ENCODE data around the gene TMSB15C.
"Not testable (repeated sequence)": the region's sequence is repeated elsewhere in the genome, so short reads cannot be mapped to it uniquely, and the experiment has no call there.

TMSB15C gene

DNA sequence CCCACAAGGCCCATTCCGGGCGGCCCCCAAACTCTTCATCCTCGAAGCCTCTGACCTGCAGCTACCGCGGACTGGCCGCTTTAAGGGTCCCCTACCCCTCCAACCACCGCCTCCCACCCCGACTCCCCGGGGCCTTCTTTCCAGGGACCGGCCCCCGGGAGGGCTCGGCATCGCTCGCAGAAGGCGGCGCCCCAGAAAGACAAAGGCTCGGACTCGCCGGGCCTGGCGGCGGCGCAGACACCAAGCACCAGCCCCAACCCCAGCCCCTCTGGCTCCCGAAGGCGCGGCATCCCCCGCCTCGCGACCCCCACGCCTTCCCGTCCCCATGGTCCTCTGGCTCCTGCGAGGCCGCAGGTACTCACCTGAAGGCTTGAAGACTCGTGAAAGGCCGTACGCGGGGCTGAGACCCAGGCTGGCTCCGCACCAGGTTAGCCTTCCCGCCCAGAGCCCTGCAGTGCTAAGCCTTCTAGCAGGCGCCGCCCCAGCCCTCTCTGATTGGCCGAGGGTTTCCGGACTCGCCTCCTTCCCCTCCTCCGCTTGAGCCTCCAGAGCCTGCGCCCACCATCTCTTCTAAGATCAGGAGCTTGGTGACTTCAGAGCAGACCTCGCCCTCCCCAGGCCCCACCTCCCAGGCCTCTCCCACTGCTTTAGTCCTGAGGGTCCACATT is at the start of gene TMSB15C:
Gene TMSB15C, minus strand, starts transcription at position 459 of the 668 bp plus-strand sequence.
- not testable (repeated sequence) for H3K79me2 ChIP-seq (ENCODE audit: insufficient read depth, low read length); H3K9me3 ChIP-seq (ENCODE audit: insufficient read depth, low read depth, low read length); H3K4me3 ChIP-seq (ENCODE audit: low read length, poor library complexity, severe bottlenecking); H3K4me2 ChIP-seq (ENCODE audit: low read depth, low read length, poor library complexity, severe bottlenecking); H3K36me3 ChIP-seq (ENCODE audit: insufficient read depth, low read length); H4K20me1 ChIP-seq (ENCODE audit: insufficient read depth, low read length, poor library complexity, severe bottlenecking); H3K4me1 ChIP-seq (ENCODE audit: insufficient read depth, low read length, poor library complexity, severe bottlenecking); H3K27me3 ChIP-seq (ENCODE audit: insufficient read depth, low read length, poor library complexity, severe bottlenecking); H3K9me2 ChIP-seq (replicated peaks; ENCODE audit: low read depth, low read length); H3K9ac ChIP-seq (ENCODE audit: low read depth, low read length, poor library complexity, severe bottlenecking); H3F3A ChIP-seq (ENCODE audit: low read depth); H2AFZ ChIP-seq (ENCODE audit: low read length)

DNA sequence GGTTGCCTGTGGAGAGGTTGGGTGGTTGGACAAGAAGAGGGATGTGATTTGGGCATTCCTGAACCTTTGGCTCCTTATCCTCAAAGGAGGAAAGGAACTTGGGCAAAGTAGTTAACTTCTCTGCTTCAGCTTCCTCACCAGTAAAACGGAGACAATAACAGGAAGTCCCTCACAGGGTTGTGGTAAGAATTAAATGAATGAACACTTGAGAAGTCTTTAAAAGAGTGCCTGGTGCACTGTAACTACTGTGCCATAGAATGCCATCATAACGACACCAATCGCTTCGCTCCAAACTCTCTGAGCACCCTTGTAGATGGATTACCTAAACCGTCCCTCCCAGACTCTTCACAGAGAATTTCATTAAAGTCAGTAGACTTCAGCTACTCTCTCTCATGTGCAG is 46.8 kb upstream of the TMSB15C start:
- H3K4me3 ChIP-seq (ENCODE audit: low read length, poor library complexity, severe bottlenecking): no peak overlapping the region
- no peak overlapping the region for H3K9ac ChIP-seq (ENCODE audit: low read depth, low read length, poor library complexity, severe bottlenecking)
- no peaks in the 10 kb centered on the region for H3K9me3 ChIP-seq (ENCODE audit: insufficient read depth, low read depth, low read length)
- H3F3A ChIP-seq (ENCODE audit: low read depth): no peaks in the 10 kb centered on the region
- H3K27me3 ChIP-seq (ENCODE audit: insufficient read depth, low read length, poor library complexity, severe bottlenecking): no peaks in the 10 kb centered on the region
- H3K4me1 ChIP-seq (ENCODE audit: insufficient read depth, low read length, poor library complexity, severe bottlenecking): peaks cover 10% of the 10 kb centered on the region
- TF ChIP-seq, protein P1, sequence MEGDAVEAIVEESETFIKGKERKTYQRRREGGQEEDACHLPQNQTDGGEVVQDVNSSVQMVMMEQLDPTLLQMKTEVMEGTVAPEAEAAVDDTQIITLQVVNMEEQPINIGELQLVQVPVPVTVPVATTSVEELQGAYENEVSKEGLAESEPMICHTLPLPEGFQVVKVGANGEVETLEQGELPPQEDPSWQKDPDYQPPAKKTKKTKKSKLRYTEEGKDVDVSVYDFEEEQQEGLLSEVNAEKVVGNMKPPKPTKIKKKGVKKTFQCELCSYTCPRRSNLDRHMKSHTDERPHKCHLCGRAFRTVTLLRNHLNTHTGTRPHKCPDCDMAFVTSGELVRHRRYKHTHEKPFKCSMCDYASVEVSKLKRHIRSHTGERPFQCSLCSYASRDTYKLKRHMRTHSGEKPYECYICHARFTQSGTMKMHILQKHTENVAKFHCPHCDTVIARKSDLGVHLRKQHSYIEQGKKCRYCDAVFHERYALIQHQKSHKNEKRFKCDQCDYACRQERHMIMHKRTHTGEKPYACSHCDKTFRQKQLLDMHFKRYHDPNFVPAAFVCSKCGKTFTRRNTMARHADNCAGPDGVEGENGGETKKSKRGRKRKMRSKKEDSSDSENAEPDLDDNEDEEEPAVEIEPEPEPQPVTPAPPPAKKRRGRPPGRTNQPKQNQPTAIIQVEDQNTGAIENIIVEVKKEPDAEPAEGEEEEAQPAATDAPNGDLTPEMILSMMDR (conservative IDR thresholded peaks at IDR 0.05; ENCODE audit: low read length): no peak
- H3K4me2 ChIP-seq (ENCODE audit: low read depth, low read length, poor library complexity, severe bottlenecking): peak overlapping the region; percentile 57
- no peaks in the 10 kb centered on the region for H3K79me2 ChIP-seq (ENCODE audit: insufficient read depth, low read length)
- H4K20me1 ChIP-seq (ENCODE audit: insufficient read depth, low read length, poor library complexity, severe bottlenecking): no peaks in the 10 kb centered on the region
- no peaks in the 10 kb centered on the region for H3K36me3 ChIP-seq (ENCODE audit: insufficient read depth, low read length)
- H3K9me2 ChIP-seq (replicated peaks; ENCODE audit: low read depth, low read length): no peaks in the 10 kb centered on the region
- H2AFZ ChIP-seq (ENCODE audit: low read length): no peak overlapping the region

DNA sequence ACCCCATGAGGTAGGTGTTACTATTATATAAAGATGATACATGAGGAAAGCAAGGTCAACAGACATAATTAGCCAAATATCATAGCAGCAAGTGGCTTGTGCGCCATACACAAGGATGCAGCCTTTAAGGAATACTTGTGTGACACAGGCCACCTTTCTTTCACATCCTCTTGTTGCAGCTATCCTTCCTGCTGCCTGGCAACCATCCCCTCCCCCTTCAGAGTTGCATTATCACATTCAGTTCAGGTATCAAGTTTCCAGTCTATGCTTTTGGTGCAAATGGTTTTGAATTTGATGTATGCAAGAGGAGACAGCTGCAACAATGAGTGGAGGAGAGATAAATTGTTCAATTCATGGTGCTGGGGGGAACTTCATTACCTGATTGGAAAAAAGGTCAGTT is 42.7 kb upstream of the TMSB15C start:
- no peaks in the 10 kb centered on the region for H3K27me3 ChIP-seq (ENCODE audit: insufficient read depth, low read length, poor library complexity, severe bottlenecking)
- no peaks in the 10 kb centered on the region for H3F3A ChIP-seq (ENCODE audit: low read depth)
- H2AFZ ChIP-seq (ENCODE audit: low read length): no peak overlapping the region
- TF ChIP-seq EZH2phosphoT487 (IDR thresholded peaks at IDR 0.05; ENCODE audit: borderline replicate concordance): no peak
- TF ChIP-seq, protein P1 (conservative IDR thresholded peaks at IDR 0.05; ENCODE audit: low read length): no peak
- H3K4me3 ChIP-seq (ENCODE audit: low read length, poor library complexity, severe bottlenecking): no peak overlapping the region
- H3K4me2 ChIP-seq (ENCODE audit: low read depth, low read length, poor library complexity, severe bottlenecking): no peak overlapping the region
- no peaks in the 10 kb centered on the region for H4K20me1 ChIP-seq (ENCODE audit: insufficient read depth, low read length, poor library complexity, severe bottlenecking)
- H3K79me2 ChIP-seq (ENCODE audit: insufficient read depth, low read length): peaks cover 4% of the 10 kb centered on the region; the same call in 1 of the 2 replicates
- H3K9me2 ChIP-seq (replicated peaks; ENCODE audit: low read depth, low read length): no peaks in the 10 kb centered on the region
- H3K36me3 ChIP-seq (ENCODE audit: insufficient read depth, low read length): no peaks in the 10 kb centered on the region
- H3K4me1 ChIP-seq (ENCODE audit: insufficient read depth, low read length, poor library complexity, severe bottlenecking): peaks cover 10% of the 10 kb centered on the region
- no peak overlapping the region for H3K9ac ChIP-seq (ENCODE audit: low read depth, low read length, poor library complexity, severe bottlenecking)
- no peaks in the 10 kb centered on the region for H3K9me3 ChIP-seq (ENCODE audit: insufficient read depth, low read depth, low read length)

GRCh38 chrX:104117759-104118158 is 41.7 kb upstream of the TMSB15C start:
- H4K20me1 ChIP-seq (ENCODE audit: insufficient read depth, low read length, poor library complexity, severe bottlenecking): no peaks in the 10 kb centered on the region
- no peak overlapping the region for H3K4me3 ChIP-seq (ENCODE audit: low read length, poor library complexity, severe bottlenecking)
- peaks cover 6% of the 10 kb centered on the region; the same call in 1 of the 2 replicates for H3K79me2 ChIP-seq (ENCODE audit: insufficient read depth, low read length)
- no peaks in the 10 kb centered on the region for H3F3A ChIP-seq (ENCODE audit: low read depth)
- H3K9ac ChIP-seq (ENCODE audit: low read depth, low read length, poor library complexity, severe bottlenecking): no peak overlapping the region
- H3K36me3 ChIP-seq (ENCODE audit: insufficient read depth, low read length): no peaks in the 10 kb centered on the region
- TF ChIP-seq EZH2phosphoT487 (IDR thresholded peaks at IDR 0.05; ENCODE audit: borderline replicate concordance): no peak
- TF ChIP-seq, protein P1 (conservative IDR thresholded peaks at IDR 0.05; ENCODE audit: low read length): no peak
- H3K9me3 ChIP-seq (ENCODE audit: insufficient read depth, low read depth, low read length): no peaks in the 10 kb centered on the region
- no peaks in the 10 kb centered on the region for H3K27me3 ChIP-seq (ENCODE audit: insufficient read depth, low read length, poor library complexity, severe bottlenecking)
- H3K4me2 ChIP-seq (ENCODE audit: low read depth, low read length, poor library complexity, severe bottlenecking): no peak overlapping the region
- H2AFZ ChIP-seq (ENCODE audit: low read length): no peak overlapping the region
- peaks cover 5% of the 10 kb centered on the region for H3K4me1 ChIP-seq (ENCODE audit: insufficient read depth, low read length, poor library complexity, severe bottlenecking)
- no peaks in the 10 kb centered on the region for H3K9me2 ChIP-seq (replicated peaks; ENCODE audit: low read depth, low read length)

Data from Loucy (cell line).